Thyroid gland (tissue), 4 donors: Measurements from ENCODE around the gene ADAMTS13. TPM values are rescaled to one million over a fixed set of nuclear protein-coding genes. Genes with fewer than 3 reads are reported as not detected.

Experiments used
- DNase-seq, 2 donors: peaks; one replicate each; pipeline ENCODE4 v3.0.0-alpha.2; 2019
- H3K27ac ChIP-seq, 3 donors: fragments of 200-600 bp; sonication (generic); 1 replicate in 2 of 3; 2 replicates in 1 of 3; pipeline ENCODE4 v1.5.1; 2016 to 2019; ENCODE audit warnings: mild to moderate bottlenecking in 1 of 3, moderate library complexity in 1 of 3
- H3K27me3 ChIP-seq: fragments of 200-600 bp; sonication (generic); one replicate; pipeline ENCODE4 v1.5.1; 2019
- H3K36me3 ChIP-seq, 2 donors: fragments of 200-600 bp; sonication (generic); one replicate each; pipeline ENCODE4 v1.5.1; 2016 to 2019
- H3K4me1 ChIP-seq, 2 donors: fragments of 200-600 bp; sonication (generic); one replicate each; pipeline ENCODE4 v1.5.1; 2017 to 2019
- H3K4me3 ChIP-seq, 3 donors: fragments of 200-600 bp; sonication (generic); replicated peaks in 1 of 3; 1 replicate in 2 of 3; 2 replicates in 1 of 3; pipeline ENCODE4 v1.5.1; 2016; ENCODE audit warnings: mild to moderate bottlenecking in 1 of 3
- H3K9me3 ChIP-seq: fragments of 200-600 bp; sonication (generic); one replicate; pipeline ENCODE4 v1.5.1; 2017
- CTCF ChIP-seq, 6 experiments: fragments of 200-600 bp in 3 of 6; fragments of 450-650 bp in 3 of 6; sonication (generic) in 3 of 6; IDR thresholded peaks; one replicate each; pipeline ENCODE4 v1.5.1; 2016 to 2019; ENCODE audit warnings: antibody characterized with exemption in 6 of 6, mild to moderate bottlenecking in 2 of 6, inconsistent platforms in 1 of 6, moderate library complexity in 1 of 6
- POLR2A ChIP-seq, 2 donors: fragments of 450-650 bp; IDR thresholded peaks; one replicate each; pipeline ENCODE4 v1.6.1; 2017; ENCODE audit warnings: antibody characterized with exemption in 2 of 2, mild to moderate bottlenecking in 2 of 2, moderate library complexity in 1 of 2
- WGBS, 2 donors: methylation state at CpG; one replicate each; pipeline ENCODE4 v1.1.5; 2017; 5-methylcytosine and 5-hydroxymethylcytosine counted together
- intact Hi-C: fragments of 100-400 bp; cut with DNase I; formaldehyde crosslinking; loops from one replicate; pipeline ENCODE4 v1.15.1; 2023
- total RNA-seq, 4 donors: library from RNA; depleted of rRNA; stranded (reverse); fragments of >200 nt; gene quantifications; one replicate each; pipeline ENCODE4 v1.2.3, GENCODE V29; 2016

ADAMTS13 gene
- total RNA-seq, 4 donors from 2014 or later, result 1.5 to 2.8 (median 2.0) TPM

GRCh38 chr9:133393399-133393798 is 28.8 kb upstream of the ADAMTS13 start:
- intact Hi-C loops, result no loop called here
- H3K27me3 ChIP-seq, result no peaks in the 10 kb centered on the region
- no peak for TF ChIP-seq POLR2A (IDR thresholded peaks at IDR 0.05)
- no peak for TF ChIP-seq CTCF (IDR thresholded peaks at IDR 0.05)
- H3K27ac ChIP-seq, result no peak overlapping the region
- peaks cover 0 to 4% of the 10 kb centered on the region in 2 donors for H3K4me1 ChIP-seq
- WGBS, 2 donors, result 89 to 90% methylated on average over 3 of the region's 3 CpGs
- no peak for DNase-seq
- no peaks in the 10 kb centered on the region for H3K9me3 ChIP-seq
- no peak overlapping the region for H3K4me3 ChIP-seq
- H3K36me3 ChIP-seq, result no peaks in the 10 kb centered on the region

- H3K27ac ChIP-seq, result no peak overlapping the region
- WGBS, 2 donors, result 32 to 57% methylated on average over 6 to 7 of the region's 8 CpGs
- TF ChIP-seq POLR2A (IDR thresholded peaks at IDR 0.05), result no peak
- TF ChIP-seq CTCF (IDR thresholded peaks at IDR 0.05), result no peak
Observed at GRCh38 chr9:133394687-133395271, 27.4 kb upstream of the ADAMTS13 start.

GRCh38 chr9:133396952-133397351 is 25.2 kb upstream of the ADAMTS13 start:
- Histone ChIP-seq H3K27me3 (no peaks in the 10 kb centered on the region), H3K9me3 (no peaks in the 10 kb centered on the region), H3K4me3 (no peak overlapping the region), H3K27ac (no peak overlapping the region), H3K4me1 (no peaks in the 10 kb centered on the region), H3K36me3 (no peaks in the 10 kb centered on the region)
- DNase-seq, result peak; percentile 10 to 12
- intact Hi-C loops, result no loop called here
- peak in 1 of 6 experiments; percentile 10 for TF ChIP-seq CTCF (IDR thresholded peaks at IDR 0.05)
- TF ChIP-seq POLR2A (IDR thresholded peaks at IDR 0.05), result no peak
- WGBS, 2 donors, result 16 to 30% methylated on average over 7 to 12 of the region's 14 CpGs

More at GRCh38 chr9:133394687-133395271, 27.4 kb upstream of the ADAMTS13 start:
- Histone ChIP-seq H3K4me3 (no peak overlapping the region), H3K9me3 (no peaks in the 10 kb centered on the region), H3K27me3 (no peaks in the 10 kb centered on the region), H3K36me3 (no peaks in the 10 kb centered on the region), H3K4me1 (no peaks in the 10 kb centered on the region)
- intact Hi-C loops, result no loop called here
- no peak for DNase-seq

- H3K4me1 ChIP-seq, result no peaks in the 10 kb centered on the region
- no peak overlapping the region for H3K4me3 ChIP-seq
- H3K9me3 ChIP-seq, result no peaks in the 10 kb centered on the region
- no peak for DNase-seq
- TF ChIP-seq CTCF (IDR thresholded peaks at IDR 0.05), result no peak
- no peak for TF ChIP-seq POLR2A (IDR thresholded peaks at IDR 0.05)
- intact Hi-C loops, result no loop called here
- 83 to 84% methylated on average over 6 of the region's 6 CpGs for WGBS, 2 donors
- H3K27me3 ChIP-seq, result no peaks in the 10 kb centered on the region
- no peaks in the 10 kb centered on the region for H3K36me3 ChIP-seq
- no peak overlapping the region for H3K27ac ChIP-seq
Observed at GRCh38 chr9:133397370-133397769, 24.8 kb upstream of the ADAMTS13 start.

- Histone ChIP-seq H3K27me3 (no peaks in the 10 kb centered on the region), H3K27ac (no peak overlapping the region), H3K36me3 (no peaks in the 10 kb centered on the region), H3K4me1 (no peaks in the 10 kb centered on the region), H3K4me3 (no peak overlapping the region), H3K9me3 (no peaks in the 10 kb centered on the region)
- no peak for DNase-seq
- WGBS, 2 donors, result 53 to 70% methylated on average over 5 to 9 of the region's 9 CpGs
- no peak for TF ChIP-seq POLR2A (IDR thresholded peaks at IDR 0.05)
- no peak for TF ChIP-seq CTCF (IDR thresholded peaks at IDR 0.05)
- intact Hi-C loops, result no loop called here
Observed at GRCh38 chr9:133397895-133398294, 24.3 kb upstream of the ADAMTS13 start.
